IMR-90 (cell line): ENCODE data around the gene RAB39A. TPM values are rescaled to one million over a fixed set of nuclear protein-coding genes. Genes with fewer than 3 reads are reported as not detected.

Experiments used
- ATAC-seq: fragments of 200-7000 bp; cut with Tn5 transposase; 2 replicates; pipeline ENCODE4 v1.9.1; 2020; ENCODE audit warnings: low read depth, mild to moderate bottlenecking, moderate library complexity
- BruUV-seq: library from RNA; stranded (reverse); fragments of 400-500 nt; replicated peaks from 2 replicates; lab custom pipeline; 2021; lab: Mats Ljungman, UMichigan
- CTCF ChIA-PET: fragments of 300-600 bp; formaldehyde crosslinking; extraction: SDS; loops from one replicate; lab custom pipeline; 2021; ENCODE audit warnings: antibody characterized with exemption; lab: Yijun Ruan, JAX
- POLR2A ChIA-PET: fragments of 300-600 bp; sonication (Branson Sonifier 250); formaldehyde crosslinking; loops from one replicate; lab custom pipeline; 2022; ENCODE audit warnings: antibody characterized with exemption; ENCODE audit not compliant: unreplicated experiment; lab: Charles Lee
- DNase-seq: peaks from one replicate; pipeline ENCODE4 v3.0.0; 2013
- H2AFZ ChIP-seq: replicated peaks from 2 replicates; pipeline ENCODE3; 2013; ENCODE audit warnings: low read length, mild to moderate bottlenecking; ENCODE audit not compliant: poor library complexity
- H2AK5ac ChIP-seq: 2 replicates; pipeline ENCODE4 v1.6.1; 2013; ENCODE audit warnings: low read depth, low read length, inconsistent platforms
- H2AK9ac ChIP-seq: replicated peaks from 2 replicates; pipeline ENCODE3; 2013; ENCODE audit warnings: mild to moderate bottlenecking, low read depth, low read length, moderate library complexity; ENCODE audit not compliant: poor library complexity
- H2BK120ac ChIP-seq: 2 replicates; pipeline ENCODE4 v1.6.1; 2013; ENCODE audit warnings: low read depth, low read length, inconsistent platforms
- H2BK15ac ChIP-seq: 3 replicates; pipeline ENCODE4 v1.6.1; 2013; ENCODE audit warnings: low read depth, low read length, inconsistent platforms
- H2BK20ac ChIP-seq: 2 replicates; pipeline ENCODE4 v1.6.1; 2013; ENCODE audit warnings: low read depth, mild to moderate bottlenecking, inconsistent platforms, low read length, moderate library complexity
- H2BK5ac ChIP-seq: 2 replicates; pipeline ENCODE4 v1.6.1; 2013; ENCODE audit warnings: mild to moderate bottlenecking, low read depth, low read length, inconsistent platforms; ENCODE audit not compliant: poor library complexity, severe bottlenecking
- H3K14ac ChIP-seq: replicated peaks from 2 replicates; pipeline ENCODE4 v1.6.1; 2013; ENCODE audit warnings: low read depth, low read length, inconsistent platforms
- H3K18ac ChIP-seq: 2 replicates; pipeline ENCODE4 v1.6.1; 2013; ENCODE audit warnings: low read depth, low read length, control low read depth
- H3K23ac ChIP-seq: 2 replicates; pipeline ENCODE4 v1.6.1; 2013; ENCODE audit warnings: low read depth, low read length, inconsistent platforms
- H3K27ac ChIP-seq: 2 replicates; pipeline ENCODE4 v1.5.1; 2013; ENCODE audit warnings: mild to moderate bottlenecking, control low read depth, low read length; ENCODE audit not compliant: insufficient read depth
- H3K27me3 ChIP-seq: 2 replicates; pipeline ENCODE4 v1.6.1; 2013; ENCODE audit warnings: low read length; ENCODE audit not compliant: control insufficient read depth, insufficient read depth
- H3K36me3 ChIP-seq: 2 replicates; pipeline ENCODE4 v1.6.1; 2013; ENCODE audit warnings: low read length, mixed read lengths; ENCODE audit not compliant: control insufficient read depth, insufficient read depth
- H3K4ac ChIP-seq: 2 replicates; pipeline ENCODE4 v1.6.1; 2013; ENCODE audit warnings: low read depth, low read length, inconsistent platforms
- H3K4me1 ChIP-seq: 2 replicates; pipeline ENCODE4 v1.6.1; 2013; ENCODE audit warnings: low read length, mixed read lengths; ENCODE audit not compliant: control insufficient read depth, insufficient read depth
- H3K4me2 ChIP-seq: 2 replicates; pipeline ENCODE4 v1.6.1; 2013; ENCODE audit warnings: low read depth, mild to moderate bottlenecking, control low read depth, low read length, moderate library complexity
- H3K4me3 ChIP-seq: 2 replicates; pipeline ENCODE4 v1.5.1; 2013; ENCODE audit warnings: low read depth, mild to moderate bottlenecking, control low read depth, low read length, moderate library complexity; ENCODE audit not compliant: insufficient read depth
- H3K56ac ChIP-seq: 2 replicates; pipeline ENCODE4 v1.6.1; 2013; ENCODE audit warnings: low read length, inconsistent platforms; ENCODE audit not compliant: insufficient read depth; ENCODE audit errors: extremely low read depth
- H3K79me1 ChIP-seq, 2 experiments: 2 replicates each; pipeline ENCODE4 v1.6.1; 2013; ENCODE audit warnings: low read length in 2 of 2, inconsistent platforms in 1 of 2, low read depth in 1 of 2
- H3K9ac ChIP-seq: 2 replicates; pipeline ENCODE4 v1.6.1; 2013; ENCODE audit warnings: low read depth, low read length, control low read depth
- H3K9me1 ChIP-seq: 2 replicates; pipeline ENCODE4 v1.6.1; 2013; ENCODE audit warnings: low read length, inconsistent platforms; ENCODE audit not compliant: insufficient read depth
- H3K9me3 ChIP-seq: 2 replicates; pipeline ENCODE4 v1.6.1; 2013; ENCODE audit warnings: low read length; ENCODE audit not compliant: control insufficient read depth, insufficient read depth
- H4K20me1 ChIP-seq: 2 replicates; pipeline ENCODE4 v1.6.1; 2013; ENCODE audit warnings: low read length, inconsistent platforms; ENCODE audit not compliant: insufficient read depth
- H4K5ac ChIP-seq: 2 replicates; pipeline ENCODE4 v1.6.1; 2013; ENCODE audit warnings: mild to moderate bottlenecking, low read depth, low read length, control low read depth
- H4K8ac ChIP-seq, 2 experiments: 2 replicates each; pipeline ENCODE4 v1.6.1; 2013; ENCODE audit warnings: low read depth in 2 of 2, low read length in 2 of 2, control low read depth in 1 of 2, inconsistent platforms in 1 of 2
- H4K91ac ChIP-seq: 2 replicates; pipeline ENCODE4 v1.6.1; 2013; ENCODE audit warnings: low read depth, low read length, inconsistent platforms; ENCODE audit not compliant: insufficient read depth
- CTCF ChIP-seq: conservative IDR thresholded peaks from 2 replicates; pipeline ENCODE4 v1.5.1; 2012; ENCODE audit warnings: mild to moderate bottlenecking, low read depth, low read length, improper control_type of control experiment
- NFE2L2 ChIP-seq: fragments of 150-350 bp; IDR thresholded peaks from 2 replicates; pipeline ENCODE4 v1.6.1; 2016; ENCODE audit warnings: low read depth, mild to moderate bottlenecking, low read length
- WGBS, 2 experiments: methylation state at CpG; one replicate each; pipeline versions ENCODE4 v1.1.5 to v1.1.7; 2013; ENCODE audit warnings: missing lambda C conversion rate in 2 of 2; ENCODE audit not compliant: insufficient read length in 1 of 2; ENCODE audit errors: extremely low coverage in 2 of 2; 5-methylcytosine and 5-hydroxymethylcytosine counted together
- dilution Hi-C: fragments of 300-500 bp; cut with HindIII; formaldehyde crosslinking; loops from one replicate; pipeline ENCODE4 v1.14.3; 2018; ENCODE audit warnings: low sequenced_read_pairs; ENCODE audit not compliant: unreplicated experiment
- in situ Hi-C: fragments of 300-500 bp; cut with MboI; formaldehyde crosslinking; loops from 3 replicates; pipeline ENCODE4 v1.14.3; 2019; ENCODE audit warnings: low sequenced_read_pairs, inconsistent platforms, mixed read lengths
- intact Hi-C: fragments of 100-400 bp; cut with micrococcal nuclease; formaldehyde crosslinking; loops from 2 replicates; pipeline ENCODE4 v1.10.0; 2022
- polyA plus RNA-seq, 3 experiments: library from polyadenylated mRNA; depleted of rRNA; stranded (reverse); fragments of >200 nt; gene quantifications; 2 replicates each; pipeline ENCODE4 v1.2.3, GENCODE V29; 2012; ENCODE audit warnings: low replicate concordance in 1 of 3
- total RNA-seq: library from RNA; depleted of rRNA; stranded (reverse); fragments of >200 nt; gene quantifications from 2 replicates; pipeline ENCODE4 v1.2.3, GENCODE V29; 2012

RAB39A gene
- total and polyA plus RNA-seq, 2 of the 4 experiments (the other 2 are of a cell fraction) = not detected

DNA sequence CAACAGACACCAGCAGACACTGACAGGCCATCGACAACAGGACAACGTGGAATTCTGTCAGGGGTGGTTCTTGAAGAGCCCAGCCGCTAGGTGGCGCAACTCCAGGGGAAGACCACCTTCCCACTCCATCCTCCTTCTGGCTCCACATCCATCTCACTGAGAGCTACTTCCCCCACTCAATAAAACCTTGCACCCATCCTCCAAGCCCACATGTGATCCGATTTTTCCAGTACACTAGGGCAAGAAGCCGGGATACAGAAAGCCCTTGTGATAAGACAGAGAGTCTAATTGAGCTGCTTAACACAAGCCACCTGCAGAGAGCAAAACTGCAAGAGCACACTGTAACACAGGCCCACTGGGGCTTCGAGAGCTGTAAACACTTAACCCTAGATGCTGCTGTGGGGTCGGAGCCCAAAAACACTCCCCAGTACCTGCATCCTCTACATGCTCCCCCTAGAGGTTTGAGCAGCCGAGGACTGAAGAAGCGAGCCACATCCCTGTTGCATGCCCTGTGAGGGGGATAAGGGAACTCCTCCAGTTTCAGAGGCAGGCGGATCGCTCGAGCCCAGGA, 11.5 kb upstream of the RAB39A start:
- ChIA-PET CTCF (interaction anchor here (0.6 kb wide), 1 partner anchor 223 kb away, joined by 6 read pairs; no protein-coding TSS in a partner anchor), POLR2A (no interaction called here)
- DNase-seq = no peak
- no peak overlapping the region for H3K18ac ChIP-seq
- intact Hi-C loops (no loop called here), in situ Hi-C loops (no loop called here), dilution Hi-C loops (no loop called here)
- TF ChIP-seq CTCF (peak; percentile 23; the same call in 1 of the 2 replicates), NFE2L2 (no peak)
- H2AK5ac ChIP-seq = no peak overlapping the region
- H3K56ac ChIP-seq = no peak overlapping the region
- H2BK20ac ChIP-seq = no peak overlapping the region
- no peak overlapping the region for H2BK15ac ChIP-seq
- BruUV-seq = no TSS peak
- no peaks in the 10 kb centered on the region for H3K36me3 ChIP-seq
- no peaks in the 10 kb centered on the region for H3K4me1 ChIP-seq
- H3K79me1 ChIP-seq = no peaks in the 10 kb centered on the region
- no peak overlapping the region for H4K91ac ChIP-seq
- H3K9me3 ChIP-seq = no peaks in the 10 kb centered on the region
- no peak overlapping the region for H3K9ac ChIP-seq
- no peaks in the 10 kb centered on the region for H3K27me3 ChIP-seq
- H3K9me1 ChIP-seq = no peaks in the 10 kb centered on the region
- H2AFZ ChIP-seq = no peak overlapping the region
- no peak overlapping the region for H3K4ac ChIP-seq
- H2AK9ac ChIP-seq = no peak overlapping the region
- no peak overlapping the region for H3K4me3 ChIP-seq
- H3K23ac ChIP-seq = no peak overlapping the region
- H4K20me1 ChIP-seq = no peaks in the 10 kb centered on the region
- no peak overlapping the region for H3K27ac ChIP-seq
- WGBS, 2 experiments = no CpG with 5 or more reads among the region's 13 CpGs
- no peak overlapping the region for H3K4me2 ChIP-seq
- no peak overlapping the region for H4K8ac ChIP-seq
- no peak for ATAC-seq
- no peak overlapping the region for H3K14ac ChIP-seq
- H4K5ac ChIP-seq = no peak overlapping the region
- no peak overlapping the region for H2BK5ac ChIP-seq
- H2BK120ac ChIP-seq = no peak overlapping the region
